RKO (cell line): ENCODE data around the gene TERF2IP.
A peak's percentile ranks its signal among the peaks of the same experiment; 100 is the strongest.

ENCODE experiments used
- DNase-seq: peaks from one replicate; pipeline ENCODE4 v3.0.0-alpha.2; 2016; ENCODE audit warnings: low spot score

Gene TERF2IP

GRCh38 chr16:75647492-75648264 lies at the start of gene TERF2IP, which contains the start of gene KARS1:
TSS of gene TERF2IP (plus strand) at chr16:75647773. CDS start at chr16:75647883, 110 bp downstream.
TSS of gene KARS1 (minus strand) at chr16:75647665. CDS start at chr16:75647639, 26 bp downstream.
- DNase-seq, result peak; percentile 95

- no peak for DNase-seq
These were observed 47.9 kb upstream of the TERF2IP start for GRCh38 chr16:75599452-75600277.

GRCh38 chr16:75603241-75603640 lies 44.3 kb upstream of the TERF2IP start:
- no peak for DNase-seq

GRCh38 chr16:75606507-75606906 lies 41.1 kb upstream of the TERF2IP start:
- no peak for DNase-seq

GRCh38 chr16:75614066-75614897 lies 33.3 kb upstream of the TERF2IP start:
- no peak for DNase-seq

GRCh38 chr16:75615619-75616018 lies 32.0 kb upstream of the TERF2IP start:
- DNase-seq, result no peak

GRCh38 chr16:75616521-75617010 lies 31.0 kb upstream of the TERF2IP start:
- no peak for DNase-seq

GRCh38 chr16:75617121-75617520 lies 30.5 kb upstream of the TERF2IP start:
- no peak for DNase-seq

- DNase-seq, result no peak
These were observed 28.8 kb upstream of the TERF2IP start for GRCh38 chr16:75618780-75619179.

GRCh38 chr16:75620326-75621169 lies 27.0 kb upstream of the TERF2IP start:
- no peak for DNase-seq

GRCh38 chr16:75621170-75621477 lies 26.4 kb upstream of the TERF2IP start:
- DNase-seq, result peak; percentile 66

GRCh38 chr16:75622761-75623605 lies 24.6 kb upstream of the TERF2IP start, which contains the start of gene ADAT1:
TSS of gene ADAT1 (minus strand) at chr16:75623281. CDS start at chr16:75620799, 2,482 bp downstream.
- peak; percentile 99 for DNase-seq

GRCh38 chr16:75624921-75625334 lies 22.6 kb upstream of the TERF2IP start:
- peak; percentile 17 for DNase-seq

GRCh38 chr16:75626806-75627205 lies 20.8 kb upstream of the TERF2IP start:
- no peak for DNase-seq

- DNase-seq, result no peak
These were observed 19.7 kb upstream of the TERF2IP start for GRCh38 chr16:75627851-75628250.

- DNase-seq, result no peak
These were observed 19.2 kb upstream of the TERF2IP start for GRCh38 chr16:75628351-75628750.

- DNase-seq, result no peak
These were observed 18.4 kb upstream of the TERF2IP start for GRCh38 chr16:75629132-75629531.

- no peak for DNase-seq
These were observed 17.5 kb upstream of the TERF2IP start for GRCh38 chr16:75630052-75630451.

GRCh38 chr16:75632857-75633256 lies 14.7 kb upstream of the TERF2IP start:
- no peak for DNase-seq

- DNase-seq, result no peak
These were observed 12.5 kb upstream of the TERF2IP start for GRCh38 chr16:75635036-75635435.
